GM12864 (cell line): ENCODE results near the gene KIF5B.
"Not testable (repeated sequence)": the region's sequence is repeated elsewhere in the genome, so short reads cannot be mapped to it uniquely, and the experiment has no call there.

Experiments used
- DNase-seq: peaks from one replicate; pipeline ENCODE4 v3.0.0-alpha.2; 2011; ENCODE audit warnings: low read depth
- H3K4me3 ChIP-seq: 2 replicates; pipeline ENCODE4 v1.5.1; 2011; ENCODE audit warnings: mild to moderate bottlenecking, low read depth, low read length, control low read depth
- CTCF ChIP-seq: IDR thresholded peaks from 2 replicates; pipeline ENCODE4 v1.5.1; 2011; ENCODE audit warnings: low read depth, mild to moderate bottlenecking, moderate library complexity, low read length, control low read depth, inconsistent platforms; ENCODE audit errors: missing control alignments

The KIF5B gene

DNA sequence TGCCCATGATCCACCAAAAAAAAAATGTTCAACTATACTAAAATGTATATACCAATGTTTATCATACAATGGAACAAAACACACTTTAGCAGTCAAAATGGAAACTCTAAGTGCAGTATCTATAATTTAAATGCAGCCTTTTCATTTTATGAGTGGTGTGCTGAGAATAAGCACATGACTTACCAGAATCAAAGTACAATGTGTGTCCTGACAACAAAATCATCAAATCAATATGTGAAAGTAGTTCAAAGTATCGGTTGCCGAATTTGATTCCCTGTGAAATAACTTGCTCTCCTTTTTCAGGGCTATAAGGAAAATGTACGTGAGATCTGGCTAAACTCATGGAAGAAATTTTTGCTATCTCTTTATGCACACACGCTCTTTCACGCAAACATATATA lies 16.9 kb upstream of the KIF5B start:
- no peak for TF ChIP-seq CTCF
- no peak overlapping the region for H3K4me3 ChIP-seq
- no peak for DNase-seq

- no peak for TF ChIP-seq CTCF
- no peak for DNase-seq
- H3K4me3 ChIP-seq = no peak overlapping the region
Measured at GRCh38 chr10:32072025-32072800, 16.0 kb upstream of the KIF5B start.

DNA sequence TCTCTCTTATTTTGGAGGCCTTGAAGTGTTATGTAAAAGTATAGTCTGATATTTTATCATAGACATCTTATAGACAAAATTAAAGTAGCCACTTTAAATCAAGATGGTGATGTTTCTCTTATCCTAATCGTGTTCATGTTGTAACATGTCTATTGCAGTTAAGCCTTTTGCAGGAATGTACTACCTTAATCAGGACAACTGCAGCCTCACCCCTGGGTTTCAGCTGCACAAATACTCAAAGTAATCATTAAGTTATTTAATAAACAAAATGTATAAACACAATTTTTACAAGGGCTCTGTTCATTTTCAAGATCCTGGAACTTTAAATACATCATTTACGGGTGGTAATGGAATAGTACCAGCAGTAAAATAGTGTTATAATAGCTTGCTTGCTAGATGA lies 14.4 kb upstream of the KIF5B start:
- no peak for DNase-seq
- H3K4me3 ChIP-seq = no peak overlapping the region

DNA sequence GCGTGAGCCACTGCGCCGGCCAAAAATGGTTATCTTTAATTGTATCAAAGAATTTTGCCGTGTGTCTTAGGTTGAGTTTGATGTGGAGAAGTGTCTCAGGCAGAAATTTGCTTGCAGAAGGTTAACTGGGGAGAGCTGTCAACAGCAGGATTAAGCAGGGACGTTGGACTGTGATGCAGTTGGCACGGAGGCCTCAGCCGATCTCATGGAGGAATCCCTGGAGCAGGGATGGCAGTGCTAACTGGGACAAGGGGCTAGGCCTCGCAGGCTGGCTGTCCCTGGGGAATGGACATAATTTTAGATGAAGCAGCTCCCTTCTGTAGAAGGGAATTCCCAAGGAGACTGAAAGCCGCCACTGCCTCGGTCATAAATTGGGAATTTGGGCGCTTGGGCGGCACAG lies 12.3 kb upstream of the KIF5B start:
- no peak for DNase-seq
- TF ChIP-seq CTCF = no peak
- no peak overlapping the region for H3K4me3 ChIP-seq

More for the DNA sequence above, 14.4 kb upstream of the KIF5B start:
- no peak for TF ChIP-seq CTCF

DNA sequence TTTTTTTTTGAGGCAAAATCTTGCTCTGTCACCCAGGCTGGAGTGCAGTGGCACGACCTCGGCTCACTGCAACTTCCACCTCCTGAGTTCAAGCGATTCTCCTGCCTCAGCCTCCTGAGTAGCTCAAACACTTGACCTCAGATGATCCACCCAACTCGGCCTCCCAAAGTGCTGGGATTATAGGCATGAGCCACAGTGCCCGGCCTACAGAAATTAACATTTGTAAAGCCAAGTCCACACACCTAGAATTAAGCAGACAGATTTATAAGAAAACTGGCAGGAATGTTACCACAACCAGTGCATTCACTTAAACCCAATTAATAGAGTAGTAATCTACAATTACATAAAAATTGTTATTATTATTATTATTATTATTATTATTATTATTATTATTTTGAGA lies 11.7 kb upstream of the KIF5B start:
- DNase-seq, H3K4me3 ChIP-seq: not testable (repeated sequence)

DNA sequence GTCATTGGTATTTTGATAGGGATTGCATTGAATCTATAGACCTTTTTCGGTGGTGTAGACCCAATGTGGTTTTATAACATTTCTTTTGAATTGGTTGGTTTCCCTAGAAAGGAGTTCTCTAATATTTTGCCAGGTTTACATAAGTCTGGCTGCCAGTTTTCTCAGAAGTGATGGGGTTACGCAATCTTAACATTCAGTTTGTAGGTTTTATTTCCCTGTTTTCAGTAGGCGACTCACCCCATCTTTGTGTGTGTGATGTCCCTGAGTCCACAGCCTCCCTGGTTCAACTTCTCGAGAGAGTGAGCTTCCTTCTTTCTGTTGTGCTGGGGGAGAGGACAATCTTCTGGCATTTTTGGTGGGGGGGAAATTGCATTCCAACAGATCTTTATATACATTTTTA lies 9.6 kb upstream of the KIF5B start:
- TF ChIP-seq CTCF = no peak
- H3K4me3 ChIP-seq = no peak overlapping the region
- no peak for DNase-seq

DNA sequence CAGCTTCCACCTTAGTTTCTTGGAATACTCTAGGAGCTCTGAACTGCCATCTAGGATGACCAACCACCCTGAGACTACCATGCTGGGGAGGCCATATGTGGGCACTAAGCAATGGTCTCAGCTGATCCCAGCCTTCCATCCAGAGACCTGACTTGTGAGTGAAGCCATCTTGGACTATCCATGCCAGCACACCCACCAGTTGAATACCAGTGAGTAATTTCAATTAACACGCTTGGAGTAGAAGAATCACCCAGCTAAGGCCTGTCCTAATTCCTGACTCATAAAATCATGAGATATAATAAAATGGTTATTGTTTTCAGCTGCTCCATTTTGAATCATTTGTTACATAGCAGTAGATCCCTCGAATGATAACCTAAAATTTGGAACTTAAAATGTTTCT lies 5.2 kb upstream of the KIF5B start:
- no peak overlapping the region for H3K4me3 ChIP-seq
- no peak for DNase-seq
- no peak for TF ChIP-seq CTCF
